ENCODE data around the gene PSMB7. TPM values are rescaled to one million over a fixed set of nuclear protein-coding genes. Genes with fewer than 3 reads are reported as not detected.

The PSMB7 gene
- total RNA-seq, 1 donor from 2014 or later = 183 TPM

- H3K4me1 ChIP-seq (ENCODE audit: insufficient read depth, low read length) = peaks cover 17% of the 10 kb centered on the region
- no peak overlapping the region for H3K4me3 ChIP-seq (ENCODE audit: insufficient read depth, low read depth, low read length)
- H3K9ac ChIP-seq (ENCODE audit: low read length) = peak overlapping the region; percentile 68
Measured at GRCh38 chr9:124342776-124343485, 72.3 kb downstream of the PSMB7 start.

GRCh38 chr9:124342402-124342775 lies 72.9 kb downstream of the PSMB7 start:
- H3K4me2 ChIP-seq (ENCODE audit: low read length) = peak overlapping the region; percentile 79
- Mint-ChIP-seq H3K4me3 (ENCODE audit: unreplicated experiment) (no peak overlapping the region), H3K9me3 (ENCODE audit: unreplicated experiment) (peaks cover 8% of the 10 kb centered on the region), H3K36me3 (ENCODE audit: low read depth, unreplicated experiment) (peaks cover 25% of the 10 kb centered on the region), H3K4me1 (ENCODE audit: low read depth, unreplicated experiment) (peaks cover 6% of the 10 kb centered on the region), H3K27me3 (ENCODE audit: low read depth, unreplicated experiment) (no peaks in the 10 kb centered on the region), H3K27ac (ENCODE audit: unreplicated experiment) (no peak overlapping the region)
- H3K9me3 ChIP-seq (ENCODE audit: insufficient read depth, low read depth, low read length) = no peaks in the 10 kb centered on the region
- peak overlapping the region; percentile 54 for H3K9ac ChIP-seq (ENCODE audit: low read length)
- no peak overlapping the region for H2AFZ ChIP-seq (ENCODE audit: low read depth, low read length)
- H3K27ac ChIP-seq (ENCODE audit: low read depth, low read length) = peak overlapping the region; percentile 70
- peaks cover 8% of the 10 kb centered on the region for H3K79me2 ChIP-seq (ENCODE audit: insufficient read depth, low read length)
- DNase-seq (ENCODE audit: low read depth) (no peak), FAIRE-seq (no peak)
- no peaks in the 10 kb centered on the region for H3K27me3 ChIP-seq (ENCODE audit: insufficient read depth, low read length)
- no peak for TF ChIP-seq CTCF (IDR thresholded peaks at IDR 0.05; ENCODE audit: insufficient read depth, low read depth, low read length)
- H3K4me1 ChIP-seq (ENCODE audit: insufficient read depth, low read length) = peaks cover 17% of the 10 kb centered on the region
- peaks cover 14% of the 10 kb centered on the region for H3K36me3 ChIP-seq (ENCODE audit: insufficient read depth, low read length)
- peaks cover 28% of the 10 kb centered on the region for H4K20me1 ChIP-seq (ENCODE audit: insufficient read depth, low read length)
- H3K4me3 ChIP-seq (ENCODE audit: insufficient read depth, low read depth, low read length) = no peak overlapping the region

More at GRCh38 chr9:124342776-124343485, 72.3 kb downstream of the PSMB7 start:
- Histone ChIP-seq H3K27me3 (ENCODE audit: insufficient read depth, low read length) (no peaks in the 10 kb centered on the region), H3K36me3 (ENCODE audit: insufficient read depth, low read length) (peaks cover 14% of the 10 kb centered on the region), H2AFZ (ENCODE audit: low read depth, low read length) (no peak overlapping the region), H3K79me2 (ENCODE audit: insufficient read depth, low read length) (peaks cover 8% of the 10 kb centered on the region), H3K4me2 (ENCODE audit: low read length) (peak overlapping the region; percentile 79), H3K9me3 (ENCODE audit: insufficient read depth, low read depth, low read length) (no peaks in the 10 kb centered on the region), H4K20me1 (ENCODE audit: insufficient read depth, low read length) (peaks cover 34% of the 10 kb centered on the region), H3K27ac (ENCODE audit: low read depth, low read length) (peak overlapping the region; percentile 70)
- Mint-ChIP-seq H3K4me1 (ENCODE audit: low read depth, unreplicated experiment) (peaks cover 6% of the 10 kb centered on the region), H3K4me3 (ENCODE audit: unreplicated experiment) (no peak overlapping the region), H3K9me3 (ENCODE audit: unreplicated experiment) (peaks cover 4% of the 10 kb centered on the region), H3K27me3 (ENCODE audit: low read depth, unreplicated experiment) (no peaks in the 10 kb centered on the region), H3K36me3 (ENCODE audit: low read depth, unreplicated experiment) (peaks cover 22% of the 10 kb centered on the region), H3K27ac (ENCODE audit: unreplicated experiment) (peak overlapping the region; percentile 53)
- FAIRE-seq (peak; percentile 77), DNase-seq (ENCODE audit: low read depth) (peak; percentile 86)
- TF ChIP-seq EZH2 (IDR thresholded peaks at IDR 0.05; ENCODE audit: insufficient read depth, low read length) = no peak
- no peak for TF ChIP-seq CTCF (IDR thresholded peaks at IDR 0.05; ENCODE audit: insufficient read depth, low read depth, low read length)
